Thoracic aorta (tissue), 2 donors: ENCODE data around the gene CUL2. TPM values are rescaled to one million over a fixed set of nuclear protein-coding genes. Genes with fewer than 3 reads are reported as not detected.

ENCODE experiments used
- ATAC-seq: fragments of 150-250 bp; one replicate; pipeline ENCODE4 v1.8.0; 2017; ENCODE audit warnings: low read depth; ENCODE audit not compliant: insufficient number of reproducible peaks, low FRiP score
- DNase-seq: peaks from one replicate; pipeline ENCODE4 v3.0.0-alpha.2; 2020; ENCODE audit warnings: low spot score
- H3K27ac ChIP-seq, 2 donors: fragments of 200-600 bp; sonication (generic); 1 replicate in 1 of 2; 2 replicates in 1 of 2; pipeline ENCODE4 v1.5.1; 2016; ENCODE audit warnings: mild to moderate bottlenecking in 2 of 2, moderate library complexity in 2 of 2
- H3K27me3 ChIP-seq: fragments of 200-600 bp; sonication (generic); replicated peaks from 2 replicates; pipeline ENCODE4 v1.6.0; 2016; ENCODE audit warnings: mild to moderate bottlenecking; ENCODE audit not compliant: insufficient read depth
- H3K36me3 ChIP-seq: fragments of 200-600 bp; sonication (generic); one replicate; pipeline ENCODE4 v1.5.1; 2016
- H3K4me1 ChIP-seq, 2 donors: fragments of 200-600 bp; sonication (generic); 1 replicate in 1 of 2; 2 replicates in 1 of 2; pipeline versions ENCODE4 v1.5.1 to v1.6.0; 2016; ENCODE audit warnings: low read depth in 2 of 2, mild to moderate bottlenecking in 1 of 2; ENCODE audit not compliant: control insufficient read depth in 1 of 2
- H3K4me3 ChIP-seq: fragments of 200-600 bp; sonication (generic); 2 replicates; pipeline ENCODE4 v1.5.1; 2016; ENCODE audit warnings: mild to moderate bottlenecking
- H3K9me3 ChIP-seq: fragments of 200-600 bp; sonication (generic); 2 replicates; pipeline ENCODE4 v1.5.1; 2016
- CTCF ChIP-seq: fragments of 200-600 bp; sonication (generic); IDR thresholded peaks from one replicate; pipeline ENCODE4 v1.5.1; 2019; ENCODE audit warnings: antibody characterized with exemption
- total RNA-seq, 2 donors: library from RNA; depleted of rRNA; stranded (reverse); fragments of >200 nt; gene quantifications; one replicate each; pipeline versions ENCODE4 v1.1.0 to v1.2.3, GENCODE V29; 2016

The CUL2 gene
- total RNA-seq, 2 donors from 2014 or later, result 9.6 to 11.8 TPM

GRCh38 chr10:35041502-35041879 lies 48.6 kb downstream of the CUL2 start:
- Histone ChIP-seq H3K9me3 (no peaks in the 10 kb centered on the region), H3K27ac (no peak overlapping the region), H3K4me3 (no peak overlapping the region), H3K36me3 (peaks cover 20% of the 10 kb centered on the region), H3K4me1 (no peaks in the 10 kb centered on the region), H3K27me3 (no peaks in the 10 kb centered on the region)
- DNase-seq (no peak), ATAC-seq (no peak)
- no peak for TF ChIP-seq CTCF

- no peak for ATAC-seq
Observed at GRCh38 chr10:35040760-35041501, 49.2 kb downstream of the CUL2 start.

GRCh38 chr10:35037104-35037503 lies 53.0 kb downstream of the CUL2 start:
- DNase-seq (no peak), ATAC-seq (no peak)
- H3K4me3 ChIP-seq, result no peak overlapping the region
- TF ChIP-seq CTCF, result no peak
- no peaks in the 10 kb centered on the region for H3K4me1 ChIP-seq
- peaks cover 6% of the 10 kb centered on the region for H3K36me3 ChIP-seq
- no peaks in the 10 kb centered on the region for H3K9me3 ChIP-seq
- H3K27me3 ChIP-seq, result no peaks in the 10 kb centered on the region
- H3K27ac ChIP-seq, result no peak overlapping the region

More at GRCh38 chr10:35040760-35041501, 49.2 kb downstream of the CUL2 start:
- TF ChIP-seq CTCF, result no peak
- Histone ChIP-seq H3K4me1 (no peaks in the 10 kb centered on the region), H3K27ac (no peak overlapping the region), H3K4me3 (no peak overlapping the region), H3K27me3 (no peaks in the 10 kb centered on the region), H3K36me3 (peaks cover 18% of the 10 kb centered on the region), H3K9me3 (no peaks in the 10 kb centered on the region)
- no peak for DNase-seq

- Histone ChIP-seq H3K27me3 (no peaks in the 10 kb centered on the region), H3K27ac (no peak overlapping the region), H3K4me3 (no peak overlapping the region), H3K9me3 (no peaks in the 10 kb centered on the region), H3K4me1 (no peaks in the 10 kb centered on the region), H3K36me3 (peaks cover 6% of the 10 kb centered on the region)
- TF ChIP-seq CTCF, result no peak
- ATAC-seq (no peak), DNase-seq (no peak)
Observed at GRCh38 chr10:35035606-35036005, 54.5 kb downstream of the CUL2 start.

GRCh38 chr10:35027567-35027966 lies 62.6 kb downstream of the CUL2 start:
- Histone ChIP-seq H3K4me3 (no peak overlapping the region), H3K36me3 (peaks cover 28% of the 10 kb centered on the region), H3K27me3 (no peaks in the 10 kb centered on the region), H3K9me3 (no peaks in the 10 kb centered on the region), H3K4me1 (no peaks in the 10 kb centered on the region), H3K27ac (no peak overlapping the region)
- peak; percentile 42 for TF ChIP-seq CTCF
- no peak for DNase-seq
- ATAC-seq, result no peak
